8988T (cell line): ENCODE measurements around the gene REC114.
A peak's percentile ranks its signal among the peaks of the same experiment; 100 is the strongest.
"Not testable (repeated sequence)": the region's sequence is repeated elsewhere in the genome, so short reads cannot be mapped to it uniquely, and the experiment has no call there.

Experiments used
- DNase-seq: peaks from one replicate; pipeline ENCODE4 v3.0.0; 2011

Gene REC114

GRCh38 chr15:73460662-73461061, 17.7 kb downstream of the REC114 start:
- DNase-seq: no peak

- peak; percentile 11 for DNase-seq
These were observed 21.6 kb downstream of the REC114 start for GRCh38 chr15:73464602-73465001.

GRCh38 chr15:73467758-73468157, 24.8 kb downstream of the REC114 start:
- no peak for DNase-seq

GRCh38 chr15:73474785-73475184, 31.8 kb downstream of the REC114 start:
- DNase-seq: no peak

GRCh38 chr15:73476704-73477216, 33.8 kb downstream of the REC114 start:
- no peak for DNase-seq

- DNase-seq: no peak
These were observed 37.1 kb downstream of the REC114 start for GRCh38 chr15:73480050-73480449.

GRCh38 chr15:73482166-73482565, 39.2 kb downstream of the REC114 start:
- no peak for DNase-seq

GRCh38 chr15:73483053-73483452, 40.1 kb downstream of the REC114 start:
- no peak for DNase-seq

GRCh38 chr15:73485372-73485771, 42.4 kb downstream of the REC114 start:
- DNase-seq: no peak

- not testable (repeated sequence) for DNase-seq
These were observed 42.9 kb downstream of the REC114 start for GRCh38 chr15:73485885-73486284.

- DNase-seq: no peak
These were observed 45.7 kb downstream of the REC114 start for GRCh38 chr15:73488698-73489097.

- no peak for DNase-seq
These were observed 51.0 kb downstream of the REC114 start for GRCh38 chr15:73493922-73494321.

- no peak for DNase-seq
These were observed 52.2 kb downstream of the REC114 start for GRCh38 chr15:73495181-73495580.

- DNase-seq: no peak
These were observed 57.7 kb downstream of the REC114 start for GRCh38 chr15:73500696-73501095.

GRCh38 chr15:73504885-73505284, 61.9 kb downstream of the REC114 start:
- DNase-seq: no peak

- DNase-seq: no peak
These were observed 72.6 kb downstream of the REC114 start for GRCh38 chr15:73515527-73515926.

GRCh38 chr15:73517566-73517965, 74.6 kb downstream of the REC114 start:
- DNase-seq: no peak

GRCh38 chr15:73518180-73518862, 75.4 kb downstream of the REC114 start:
- DNase-seq: no peak

- no peak for DNase-seq
These were observed 76.1 kb downstream of the REC114 start for GRCh38 chr15:73518876-73519733.

GRCh38 chr15:73522011-73522410, 79.0 kb downstream of the REC114 start:
- no peak for DNase-seq

- no peak for DNase-seq
These were observed 82.0 kb downstream of the REC114 start for GRCh38 chr15:73524919-73525318.

- no peak for DNase-seq
These were observed 84.6 kb downstream of the REC114 start for GRCh38 chr15:73527598-73527997.

- DNase-seq: no peak
These were observed 87.7 kb downstream of the REC114 start for GRCh38 chr15:73530649-73531048.

GRCh38 chr15:73538123-73538522, 95.2 kb downstream of the REC114 start:
- no peak for DNase-seq
